Measurements from ENCODE around the gene TBC1D8B.

DNA sequence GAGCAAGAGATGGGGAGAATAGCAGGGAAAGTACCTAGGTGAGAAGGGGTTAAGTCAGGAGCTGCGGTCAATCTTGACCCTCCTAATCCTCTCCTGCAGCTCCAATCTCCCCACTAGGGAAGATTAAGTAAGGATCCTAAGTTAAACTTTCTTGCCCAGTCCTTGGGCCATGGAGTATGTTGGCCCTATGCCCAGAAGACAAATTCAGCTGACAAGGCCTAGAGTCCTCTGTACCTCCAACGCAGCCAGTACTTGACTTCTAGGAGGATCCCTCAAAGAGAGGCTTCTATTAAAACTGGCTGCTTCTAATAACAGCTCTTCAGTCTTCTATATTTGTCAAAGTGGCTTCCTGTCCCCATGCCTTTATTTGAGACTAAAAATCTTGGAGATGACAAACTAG, 119.2 kb downstream of the TBC1D8B start:
- no peak for TF ChIP-seq CTCF (IDR thresholded peaks at IDR 0.05)
- TF ChIP-seq EZH2 (IDR thresholded peaks at IDR 0.05): no peak

All from neural progenitor cell (in vitro differentiated cells).